H9 (cell line): ENCODE data around the gene CDKL4. TPM values are rescaled to one million over a fixed set of nuclear protein-coding genes. Genes with fewer than 3 reads are reported as not detected.

Experiments used
- DNase-seq: peaks from one replicate; pipeline ENCODE4 v3.0.0-alpha.2; 2017
- H2AFZ ChIP-seq: one replicate; pipeline ENCODE4 v1.6.1; 2013; ENCODE audit warnings: mild to moderate bottlenecking, low read length, control low read depth, moderate library complexity
- H2AK5ac ChIP-seq: 2 replicates; pipeline ENCODE4 v1.6.1; 2013; ENCODE audit warnings: low read length, control low read depth, mixed read lengths; ENCODE audit not compliant: insufficient read length
- H2BK120ac ChIP-seq: one replicate; pipeline ENCODE4 v1.6.1; 2013; ENCODE audit warnings: low read depth, mild to moderate bottlenecking, low read length, control low read depth, inconsistent platforms; ENCODE audit not compliant: poor library complexity, severe bottlenecking
- H2BK12ac ChIP-seq: 2 replicates; pipeline ENCODE4 v1.6.1; 2013; ENCODE audit warnings: low read length, control low read depth, mixed read lengths, low read depth; ENCODE audit not compliant: insufficient read length
- H2BK15ac ChIP-seq: 2 replicates; pipeline ENCODE4 v1.6.1; 2013; ENCODE audit warnings: low read depth, low read length, control low read depth
- H2BK20ac ChIP-seq: one replicate; pipeline ENCODE4 v1.6.1; 2013; ENCODE audit warnings: low read depth, mild to moderate bottlenecking, low read length, control low read depth, inconsistent platforms; ENCODE audit not compliant: poor library complexity, severe bottlenecking
- H2BK5ac ChIP-seq: 2 replicates; pipeline ENCODE4 v1.6.1; 2013; ENCODE audit warnings: low read length, control low read depth, mixed read lengths; ENCODE audit not compliant: insufficient read length
- H3K14ac ChIP-seq: 2 replicates; pipeline ENCODE4 v1.6.1; 2013; ENCODE audit warnings: low read length, control low read depth; ENCODE audit not compliant: insufficient read depth
- H3K18ac ChIP-seq: 2 replicates; pipeline ENCODE4 v1.6.1; 2013; ENCODE audit warnings: low read depth, mild to moderate bottlenecking, mixed read lengths, low read length, control low read depth; ENCODE audit not compliant: insufficient read length
- H3K23ac ChIP-seq: 2 replicates; pipeline ENCODE4 v1.6.1; 2013; ENCODE audit warnings: low read length, control low read depth, mixed read lengths, low read depth; ENCODE audit not compliant: insufficient read length
- H3K23me2 ChIP-seq: 2 replicates; pipeline ENCODE4 v1.6.1; 2013; ENCODE audit warnings: low read depth, mild to moderate bottlenecking, mixed read lengths, low read length, control low read depth; ENCODE audit not compliant: insufficient read length, poor library complexity, severe bottlenecking
- H3K27ac ChIP-seq: 2 replicates; pipeline ENCODE4 v1.5.1; 2013; ENCODE audit warnings: low read length, control low read depth, mixed read lengths, low read depth; ENCODE audit not compliant: insufficient read length
- H3K27me3 ChIP-seq: 2 replicates; pipeline ENCODE4 v1.6.1; 2013; ENCODE audit warnings: low read length, control low read depth, inconsistent platforms; ENCODE audit not compliant: insufficient read depth
- H3K4ac ChIP-seq: 2 replicates; pipeline ENCODE4 v1.6.1; 2013; ENCODE audit warnings: low read depth, mild to moderate bottlenecking, control low read depth, inconsistent platforms, low read length, moderate library complexity
- H3K4me1 ChIP-seq: 2 replicates; pipeline ENCODE4 v1.6.1; 2013; ENCODE audit warnings: low read length, control low read depth, inconsistent platforms; ENCODE audit not compliant: insufficient read depth
- H3K4me2 ChIP-seq: 2 replicates; pipeline ENCODE4 v1.6.1; 2013; ENCODE audit warnings: low read length, control low read depth, mixed read lengths; ENCODE audit not compliant: insufficient read length, insufficient read depth
- H3K56ac ChIP-seq: 2 replicates; pipeline ENCODE4 v1.6.1; 2013; ENCODE audit warnings: low read depth, mild to moderate bottlenecking, mixed read lengths, low read length, control low read depth; ENCODE audit not compliant: insufficient read length
- H3K79me1 ChIP-seq: 2 replicates; pipeline ENCODE4 v1.6.1; 2013; ENCODE audit warnings: low read depth, mild to moderate bottlenecking, moderate library complexity, low read length, control low read depth, inconsistent platforms; ENCODE audit not compliant: insufficient read depth, poor library complexity, severe bottlenecking
- H3K79me2 ChIP-seq: 2 replicates; pipeline ENCODE4 v1.6.1; 2013; ENCODE audit warnings: low read length, control low read depth, inconsistent platforms; ENCODE audit not compliant: insufficient read depth
- H3K9ac ChIP-seq: 2 replicates; pipeline ENCODE4 v1.6.1; 2013; ENCODE audit warnings: low read length, control low read depth, mixed read lengths; ENCODE audit not compliant: insufficient read length; ENCODE audit errors: extremely low read depth
- H3K9me3 ChIP-seq: one replicate; pipeline ENCODE4 v1.6.1; 2013; ENCODE audit warnings: low read depth, low read length, inconsistent platforms; ENCODE audit not compliant: control insufficient read depth
- H3T11ph ChIP-seq: one replicate; pipeline ENCODE4 v1.6.1; 2013; ENCODE audit warnings: mild to moderate bottlenecking, low read length, control low read depth, inconsistent platforms
- H4K20me1 ChIP-seq: one replicate; pipeline ENCODE4 v1.6.1; 2013; ENCODE audit not compliant: control insufficient read depth, insufficient read length, insufficient read depth
- H4K5ac ChIP-seq: 2 replicates; pipeline ENCODE4 v1.6.1; 2013; ENCODE audit warnings: low read depth, mild to moderate bottlenecking, mixed read lengths, low read length, control low read depth; ENCODE audit not compliant: insufficient read length
- H4K8ac ChIP-seq: replicated peaks from 2 replicates; pipeline ENCODE4 v1.6.1; 2013; ENCODE audit warnings: low read length, control low read depth, mixed read lengths, low read depth; ENCODE audit not compliant: insufficient read length
- H4K91ac ChIP-seq: 2 replicates; pipeline ENCODE4 v1.6.1; 2013; ENCODE audit warnings: low read depth, mild to moderate bottlenecking, moderate library complexity, mixed read lengths, low read length, control low read depth; ENCODE audit not compliant: insufficient read length
- H3K27ac Mint-ChIP-seq, 3 experiments: 2 replicates in 2 of 3; 3 replicates in 1 of 3; pipeline ENCODE4 v1.8.0; 2020 to 2021; ENCODE audit warnings: mixed read lengths in 3 of 3, mild to moderate bottlenecking in 1 of 3, moderate library complexity in 1 of 3
- H3K27me3 Mint-ChIP-seq: 2 replicates; pipeline ENCODE4 v1.8.0; 2021; ENCODE audit warnings: low read depth, mild to moderate bottlenecking, moderate library complexity, mixed read lengths
- H3K36me3 Mint-ChIP-seq, 3 experiments: 2 replicates in 2 of 3; 3 replicates in 1 of 3; pipeline ENCODE4 v1.8.0; 2020 to 2021; ENCODE audit warnings: low read depth in 3 of 3, mixed read lengths in 3 of 3; ENCODE audit not compliant: insufficient read depth in 1 of 3
- H3K4me1 Mint-ChIP-seq, 2 experiments: 2 replicates each; pipeline ENCODE4 v1.8.0; 2020; ENCODE audit warnings: mixed read lengths in 2 of 2
- H3K4me3 Mint-ChIP-seq, 2 experiments: 2 replicates in 1 of 2; 3 replicates in 1 of 2; pipeline ENCODE4 v1.8.0; 2020 to 2021; ENCODE audit warnings: mild to moderate bottlenecking in 2 of 2, mixed read lengths in 2 of 2, moderate library complexity in 1 of 2
- H3K9me3 Mint-ChIP-seq, 2 experiments: 2 replicates in 1 of 2; 3 replicates in 1 of 2; pipeline ENCODE4 v1.8.0; 2020; ENCODE audit warnings: mild to moderate bottlenecking in 2 of 2, mixed read lengths in 2 of 2, moderate library complexity in 1 of 2
- WGBS: extraction: QIAGEN DNeasy Blood & Tissue Kit; methylation state at CpG from one replicate; pipeline ENCODE4 v1.1.7; 2013; ENCODE audit warnings: missing lambda C conversion rate, low lambda C conversion rate, mixed read lengths; ENCODE audit not compliant: insufficient read length; ENCODE audit errors: extremely low coverage; 5-methylcytosine and 5-hydroxymethylcytosine counted together
- total RNA-seq: library from RNA; stranded (reverse); gene quantifications from 2 replicates; pipeline ENCODE4 v1.2.1, GENCODE V29; 2021
- TF ChIP-seq, protein P1 (sequence below): fragments of 200-600 bp; sonication (generic); conservative IDR thresholded peaks from 3 replicates; pipeline ENCODE4 v1.8.0; 2021; ENCODE audit warnings: antibody characterized with exemption, mild to moderate bottlenecking

CDKL4 gene
- total RNA-seq, 1 experiment from 2014 or later: not detected

- Histone ChIP-seq H3K56ac (no peak overlapping the region), H2BK12ac (no peak overlapping the region), H4K5ac (no peak overlapping the region), H3K4me1 (peaks cover 3% of the 10 kb centered on the region; the same call in 1 of the 2 replicates), H3K4me2 (no peak overlapping the region), H2BK15ac (no peak overlapping the region), H2AK5ac (no peak overlapping the region), H3K14ac (no peak overlapping the region), H3K23ac (no peak overlapping the region), H2BK5ac (no peak overlapping the region), H3K27me3 (no peaks in the 10 kb centered on the region), H2AFZ (no peak overlapping the region), H3K18ac (no peak overlapping the region), H3K9me3 (no peaks in the 10 kb centered on the region), H3K79me2 (no peaks in the 10 kb centered on the region), H3K79me1 (no peaks in the 10 kb centered on the region), H2BK120ac (no peak overlapping the region), H3K23me2 (peaks cover 3% of the 10 kb centered on the region), H3K27ac (no peak overlapping the region), H4K91ac (no peak overlapping the region), H2BK20ac (no peak overlapping the region), H4K20me1 (no peaks in the 10 kb centered on the region), H3K9ac (no peak overlapping the region), H4K8ac (no peak overlapping the region), H3K4ac (no peak overlapping the region), H3T11ph (no peak overlapping the region)
- no CpG with 5 or more reads among the region's 1 CpG for WGBS
- Mint-ChIP-seq H3K4me3 (no peak overlapping the region), H3K9me3 (no peaks in the 10 kb centered on the region), H3K27me3 (no peaks in the 10 kb centered on the region), H3K27ac (no peak overlapping the region), H3K36me3 (no peaks in the 10 kb centered on the region), H3K4me1 (peaks cover 28 to 35% of the 10 kb centered on the region in 2 experiments)
- no peak for DNase-seq
- TF ChIP-seq, protein P1, sequence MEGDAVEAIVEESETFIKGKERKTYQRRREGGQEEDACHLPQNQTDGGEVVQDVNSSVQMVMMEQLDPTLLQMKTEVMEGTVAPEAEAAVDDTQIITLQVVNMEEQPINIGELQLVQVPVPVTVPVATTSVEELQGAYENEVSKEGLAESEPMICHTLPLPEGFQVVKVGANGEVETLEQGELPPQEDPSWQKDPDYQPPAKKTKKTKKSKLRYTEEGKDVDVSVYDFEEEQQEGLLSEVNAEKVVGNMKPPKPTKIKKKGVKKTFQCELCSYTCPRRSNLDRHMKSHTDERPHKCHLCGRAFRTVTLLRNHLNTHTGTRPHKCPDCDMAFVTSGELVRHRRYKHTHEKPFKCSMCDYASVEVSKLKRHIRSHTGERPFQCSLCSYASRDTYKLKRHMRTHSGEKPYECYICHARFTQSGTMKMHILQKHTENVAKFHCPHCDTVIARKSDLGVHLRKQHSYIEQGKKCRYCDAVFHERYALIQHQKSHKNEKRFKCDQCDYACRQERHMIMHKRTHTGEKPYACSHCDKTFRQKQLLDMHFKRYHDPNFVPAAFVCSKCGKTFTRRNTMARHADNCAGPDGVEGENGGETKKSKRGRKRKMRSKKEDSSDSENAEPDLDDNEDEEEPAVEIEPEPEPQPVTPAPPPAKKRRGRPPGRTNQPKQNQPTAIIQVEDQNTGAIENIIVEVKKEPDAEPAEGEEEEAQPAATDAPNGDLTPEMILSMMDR: no peak
Observed at GRCh38 chr2:39225567-39225966, 18.2 kb downstream of the CDKL4 start.
